IMR-90 (cell line): ENCODE data around the gene ME1. TPM values are rescaled to one million over a fixed set of nuclear protein-coding genes. Genes with fewer than 3 reads are reported as not detected.
A peak's percentile ranks its signal among the peaks of the same experiment; 100 is the strongest.

Experiments used
- ATAC-seq: fragments of 200-7000 bp; cut with Tn5 transposase; 2 replicates; pipeline ENCODE4 v1.9.1; 2020; ENCODE audit warnings: low read depth, mild to moderate bottlenecking, moderate library complexity
- BruUV-seq: library from RNA; stranded (reverse); fragments of 400-500 nt; replicated peaks from 2 replicates; lab custom pipeline; 2021; lab: Mats Ljungman, UMichigan
- CTCF ChIA-PET: fragments of 300-600 bp; formaldehyde crosslinking; extraction: SDS; loops from one replicate; lab custom pipeline; 2021; ENCODE audit warnings: antibody characterized with exemption; lab: Yijun Ruan, JAX
- POLR2A ChIA-PET: fragments of 300-600 bp; sonication (Branson Sonifier 250); formaldehyde crosslinking; loops from one replicate; lab custom pipeline; 2022; ENCODE audit warnings: antibody characterized with exemption; ENCODE audit not compliant: unreplicated experiment; lab: Charles Lee
- DNase-seq: peaks from one replicate; pipeline ENCODE4 v3.0.0; 2013
- H2AFZ ChIP-seq: replicated peaks from 2 replicates; pipeline ENCODE3; 2013; ENCODE audit warnings: low read length, mild to moderate bottlenecking; ENCODE audit not compliant: poor library complexity
- H2AK5ac ChIP-seq: 2 replicates; pipeline ENCODE4 v1.6.1; 2013; ENCODE audit warnings: low read depth, low read length, inconsistent platforms
- H2AK9ac ChIP-seq: replicated peaks from 2 replicates; pipeline ENCODE3; 2013; ENCODE audit warnings: mild to moderate bottlenecking, low read depth, low read length, moderate library complexity; ENCODE audit not compliant: poor library complexity
- H2BK120ac ChIP-seq: 2 replicates; pipeline ENCODE4 v1.6.1; 2013; ENCODE audit warnings: low read depth, low read length, inconsistent platforms
- H2BK15ac ChIP-seq: 3 replicates; pipeline ENCODE4 v1.6.1; 2013; ENCODE audit warnings: low read depth, low read length, inconsistent platforms
- H2BK20ac ChIP-seq: 2 replicates; pipeline ENCODE4 v1.6.1; 2013; ENCODE audit warnings: low read depth, mild to moderate bottlenecking, inconsistent platforms, low read length, moderate library complexity
- H2BK5ac ChIP-seq: 2 replicates; pipeline ENCODE4 v1.6.1; 2013; ENCODE audit warnings: mild to moderate bottlenecking, low read depth, low read length, inconsistent platforms; ENCODE audit not compliant: poor library complexity, severe bottlenecking
- H3K14ac ChIP-seq: replicated peaks from 2 replicates; pipeline ENCODE4 v1.6.1; 2013; ENCODE audit warnings: low read depth, low read length, inconsistent platforms
- H3K18ac ChIP-seq: 2 replicates; pipeline ENCODE4 v1.6.1; 2013; ENCODE audit warnings: low read depth, low read length, control low read depth
- H3K23ac ChIP-seq: 2 replicates; pipeline ENCODE4 v1.6.1; 2013; ENCODE audit warnings: low read depth, low read length, inconsistent platforms
- H3K27ac ChIP-seq: 2 replicates; pipeline ENCODE4 v1.5.1; 2013; ENCODE audit warnings: mild to moderate bottlenecking, control low read depth, low read length; ENCODE audit not compliant: insufficient read depth
- H3K27me3 ChIP-seq: 2 replicates; pipeline ENCODE4 v1.6.1; 2013; ENCODE audit warnings: low read length; ENCODE audit not compliant: control insufficient read depth, insufficient read depth
- H3K36me3 ChIP-seq: 2 replicates; pipeline ENCODE4 v1.6.1; 2013; ENCODE audit warnings: low read length, mixed read lengths; ENCODE audit not compliant: control insufficient read depth, insufficient read depth
- H3K4ac ChIP-seq: 2 replicates; pipeline ENCODE4 v1.6.1; 2013; ENCODE audit warnings: low read depth, low read length, inconsistent platforms
- H3K4me1 ChIP-seq: 2 replicates; pipeline ENCODE4 v1.6.1; 2013; ENCODE audit warnings: low read length, mixed read lengths; ENCODE audit not compliant: control insufficient read depth, insufficient read depth
- H3K4me2 ChIP-seq: 2 replicates; pipeline ENCODE4 v1.6.1; 2013; ENCODE audit warnings: low read depth, mild to moderate bottlenecking, control low read depth, low read length, moderate library complexity
- H3K4me3 ChIP-seq: 2 replicates; pipeline ENCODE4 v1.5.1; 2013; ENCODE audit warnings: low read depth, mild to moderate bottlenecking, control low read depth, low read length, moderate library complexity; ENCODE audit not compliant: insufficient read depth
- H3K56ac ChIP-seq: 2 replicates; pipeline ENCODE4 v1.6.1; 2013; ENCODE audit warnings: low read length, inconsistent platforms; ENCODE audit not compliant: insufficient read depth; ENCODE audit errors: extremely low read depth
- H3K79me1 ChIP-seq, 2 experiments: 2 replicates each; pipeline ENCODE4 v1.6.1; 2013; ENCODE audit warnings: low read length in 2 of 2, inconsistent platforms in 1 of 2, low read depth in 1 of 2
- H3K9ac ChIP-seq: 2 replicates; pipeline ENCODE4 v1.6.1; 2013; ENCODE audit warnings: low read depth, low read length, control low read depth
- H3K9me1 ChIP-seq: 2 replicates; pipeline ENCODE4 v1.6.1; 2013; ENCODE audit warnings: low read length, inconsistent platforms; ENCODE audit not compliant: insufficient read depth
- H3K9me3 ChIP-seq: 2 replicates; pipeline ENCODE4 v1.6.1; 2013; ENCODE audit warnings: low read length; ENCODE audit not compliant: control insufficient read depth, insufficient read depth
- H4K20me1 ChIP-seq: 2 replicates; pipeline ENCODE4 v1.6.1; 2013; ENCODE audit warnings: low read length, inconsistent platforms; ENCODE audit not compliant: insufficient read depth
- H4K5ac ChIP-seq: 2 replicates; pipeline ENCODE4 v1.6.1; 2013; ENCODE audit warnings: mild to moderate bottlenecking, low read depth, low read length, control low read depth
- H4K8ac ChIP-seq, 2 experiments: 2 replicates each; pipeline ENCODE4 v1.6.1; 2013; ENCODE audit warnings: low read depth in 2 of 2, low read length in 2 of 2, control low read depth in 1 of 2, inconsistent platforms in 1 of 2
- H4K91ac ChIP-seq: 2 replicates; pipeline ENCODE4 v1.6.1; 2013; ENCODE audit warnings: low read depth, low read length, inconsistent platforms; ENCODE audit not compliant: insufficient read depth
- BHLHE40 ChIP-seq: fragments of 150-350 bp; IDR thresholded peaks from 2 replicates; pipeline ENCODE4 v1.6.1; 2016; ENCODE audit warnings: mild to moderate bottlenecking, low read depth, low read length
- CEBPB ChIP-seq: IDR thresholded peaks from 2 replicates; pipeline ENCODE4 v1.6.1; 2012; ENCODE audit warnings: low read depth, low read length, improper control_type of control experiment
- CTCF ChIP-seq: conservative IDR thresholded peaks from 2 replicates; pipeline ENCODE4 v1.5.1; 2012; ENCODE audit warnings: mild to moderate bottlenecking, low read depth, low read length, improper control_type of control experiment
- ELK1 ChIP-seq: fragments of 150-350 bp; IDR thresholded peaks from 2 replicates; pipeline ENCODE4 v1.6.1; 2016; ENCODE audit warnings: low read depth, mild to moderate bottlenecking, low read length, moderate library complexity, borderline replicate concordance
- FOS ChIP-seq: fragments of 150-350 bp; IDR thresholded peaks from 2 replicates; pipeline ENCODE4 v1.6.1; 2016; ENCODE audit warnings: low read depth, low read length
- MAFK ChIP-seq: IDR thresholded peaks from 2 replicates; pipeline ENCODE4 v1.6.1; 2012; ENCODE audit warnings: low read depth, low read length, improper control_type of control experiment
- MAZ ChIP-seq: IDR thresholded peaks from 2 replicates; pipeline ENCODE4 v1.6.1; 2012; ENCODE audit warnings: low read depth, mild to moderate bottlenecking, low read length, improper control_type of control experiment, moderate library complexity, borderline replicate concordance
- MXI1 ChIP-seq: IDR thresholded peaks from 2 replicates; pipeline ENCODE4 v1.6.1; 2012; ENCODE audit warnings: low read depth, mild to moderate bottlenecking, low read length, moderate library complexity, borderline replicate concordance
- NFE2L2 ChIP-seq: fragments of 150-350 bp; IDR thresholded peaks from 2 replicates; pipeline ENCODE4 v1.6.1; 2016; ENCODE audit warnings: low read depth, mild to moderate bottlenecking, low read length
- RAD21 ChIP-seq: IDR thresholded peaks from 2 replicates; pipeline ENCODE4 v1.6.1; 2012; ENCODE audit warnings: low read length, improper control_type of control experiment
- RCOR1 ChIP-seq: IDR thresholded peaks from 2 replicates; pipeline ENCODE4 v1.6.1; 2012; ENCODE audit warnings: mild to moderate bottlenecking, low read length, improper control_type of control experiment; ENCODE audit not compliant: insufficient replicate concordance
- RFX5 ChIP-seq: IDR thresholded peaks from 2 replicates; pipeline ENCODE4 v1.8.0; 2012; ENCODE audit warnings: low read depth, mild to moderate bottlenecking, low read length, moderate library complexity
- SMC3 ChIP-seq: fragments of 150-350 bp; IDR thresholded peaks from 2 replicates; pipeline ENCODE4 v1.6.1; 2016; ENCODE audit warnings: low read depth, mild to moderate bottlenecking, antibody characterized with exemption, low read length, moderate library complexity
- WGBS, 2 experiments: methylation state at CpG; one replicate each; pipeline versions ENCODE4 v1.1.5 to v1.1.7; 2013; ENCODE audit warnings: missing lambda C conversion rate in 2 of 2; ENCODE audit not compliant: insufficient read length in 1 of 2; ENCODE audit errors: extremely low coverage in 2 of 2; 5-methylcytosine and 5-hydroxymethylcytosine counted together
- dilution Hi-C: fragments of 300-500 bp; cut with HindIII; formaldehyde crosslinking; loops from one replicate; pipeline ENCODE4 v1.14.3; 2018; ENCODE audit warnings: low sequenced_read_pairs; ENCODE audit not compliant: unreplicated experiment
- in situ Hi-C: fragments of 300-500 bp; cut with MboI; formaldehyde crosslinking; loops from 3 replicates; pipeline ENCODE4 v1.14.3; 2019; ENCODE audit warnings: low sequenced_read_pairs, inconsistent platforms, mixed read lengths
- intact Hi-C: fragments of 100-400 bp; cut with micrococcal nuclease; formaldehyde crosslinking; loops from 2 replicates; pipeline ENCODE4 v1.10.0; 2022
- polyA plus RNA-seq, 3 experiments: library from polyadenylated mRNA; depleted of rRNA; stranded (reverse); fragments of >200 nt; gene quantifications; 2 replicates each; pipeline ENCODE4 v1.2.3, GENCODE V29; 2012; ENCODE audit warnings: low replicate concordance in 1 of 3
- total RNA-seq: library from RNA; depleted of rRNA; stranded (reverse); fragments of >200 nt; gene quantifications from 2 replicates; pipeline ENCODE4 v1.2.3, GENCODE V29; 2012

ME1 gene
- total and polyA plus RNA-seq, 2 of the 4 experiments (the other 2 are of a cell fraction) = 21.5 to 24.4 TPM

GRCh38 chr6:83167726-83168278, 263.0 kb downstream of the ME1 start:
- Histone ChIP-seq H3K79me1 (peaks cover 6 to 9% of the 10 kb centered on the region in 2 experiments; a peak in 1 of 4 replicates), H3K18ac (no peak overlapping the region), H2AFZ (no peak overlapping the region), H3K4ac (no peak overlapping the region), H3K9ac (no peak overlapping the region), H2BK15ac (no peak overlapping the region), H3K14ac (no peak overlapping the region), H3K9me3 (no peaks in the 10 kb centered on the region), H4K91ac (no peak overlapping the region), H3K27me3 (no peaks in the 10 kb centered on the region), H2BK5ac (peak overlapping the region; percentile 36), H3K4me2 (no peak overlapping the region), H4K8ac (no peak overlapping the region), H2BK120ac (no peak overlapping the region), H3K23ac (no peak overlapping the region), H3K4me1 (no peaks in the 10 kb centered on the region), H3K9me1 (no peaks in the 10 kb centered on the region), H2AK5ac (no peak overlapping the region), H3K4me3 (no peak overlapping the region), H4K5ac (no peak overlapping the region), H3K27ac (no peak overlapping the region), H2BK20ac (no peak overlapping the region), H2AK9ac (no peak overlapping the region), H3K56ac (no peak overlapping the region), H4K20me1 (peaks cover 3% of the 10 kb centered on the region; the same call in 1 of the 2 replicates), H3K36me3 (peaks cover 48% of the 10 kb centered on the region)
- intact Hi-C loops = no loop called here
- WGBS, 2 experiments = 100% methylated on average over 2 of the region's 5 CpGs; no CpG with 5 or more reads in 1 of the 2 experiments
- dilution Hi-C loops = no loop called here
- ATAC-seq (no peak), DNase-seq (no peak)
- TF ChIP-seq MAZ = no peak
- TF ChIP-seq SMC3 = no peak
- TF ChIP-seq RCOR1 = no peak
- no peak for TF ChIP-seq RFX5
- no peak for TF ChIP-seq BHLHE40
- TF ChIP-seq NFE2L2 = no peak
- TF ChIP-seq CTCF = no peak
- TF ChIP-seq FOS = no peak
- no peak for TF ChIP-seq MXI1
- no peak for TF ChIP-seq CEBPB
- no peak for TF ChIP-seq RAD21
- TF ChIP-seq MAFK = no peak
- no peak for TF ChIP-seq ELK1
- ChIA-PET POLR2A (no interaction called here), CTCF (no interaction called here)
- no TSS peak for BruUV-seq
- in situ Hi-C loops = no loop called here
